DMS114 treated with DMSO at 0.1 percent for 48 hours (cell line): ENCODE results near the gene MANSC4.

ENCODE experiments used
- DNase-seq: peaks from one replicate; lab custom pipeline; 2025; ENCODE audit not compliant: unreplicated experiment; lab: John Stamatoyannopoulos, UW

Gene MANSC4

DNA sequence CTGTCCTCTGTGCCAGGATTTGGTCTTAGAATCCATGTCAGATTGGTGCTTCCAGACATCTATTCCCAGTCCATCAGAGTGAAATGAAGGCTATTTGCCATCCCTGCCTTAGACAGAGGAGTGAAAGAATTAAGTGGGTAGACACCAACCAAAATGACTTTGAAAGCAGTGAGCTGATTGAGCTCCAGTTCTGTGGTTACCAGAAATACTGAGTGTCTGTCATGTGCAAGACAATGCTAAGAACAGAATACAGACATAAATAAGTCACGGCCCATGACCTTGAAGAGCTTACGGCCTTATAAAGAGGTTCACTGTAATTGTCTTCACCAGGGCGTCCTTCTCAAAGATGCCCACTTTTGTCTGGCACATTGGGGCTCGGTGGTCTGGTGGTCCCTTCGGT is 21.6 kb upstream of the MANSC4 start:
- DNase-seq, result no peak

DNA sequence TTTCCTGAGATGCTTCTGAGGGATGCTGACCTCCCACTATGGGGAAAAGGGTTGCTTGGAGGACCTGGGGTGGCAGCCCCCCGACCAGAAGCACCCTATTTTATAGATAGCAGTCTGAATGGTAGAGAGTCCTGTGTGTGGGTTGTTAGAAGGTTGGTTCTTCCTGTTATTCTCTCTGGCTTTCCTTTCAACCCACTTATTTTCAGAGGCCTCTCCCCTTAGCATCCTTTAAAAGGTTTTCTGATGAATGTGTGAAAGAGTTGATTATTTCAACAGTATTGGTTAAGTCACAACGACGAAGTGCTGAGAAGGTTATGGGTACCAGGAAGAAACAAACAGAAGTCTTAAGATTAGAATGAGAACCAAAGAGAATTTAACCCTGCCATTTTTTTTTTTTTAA is 20.8 kb upstream of the MANSC4 start:
- DNase-seq, result no peak

DNA sequence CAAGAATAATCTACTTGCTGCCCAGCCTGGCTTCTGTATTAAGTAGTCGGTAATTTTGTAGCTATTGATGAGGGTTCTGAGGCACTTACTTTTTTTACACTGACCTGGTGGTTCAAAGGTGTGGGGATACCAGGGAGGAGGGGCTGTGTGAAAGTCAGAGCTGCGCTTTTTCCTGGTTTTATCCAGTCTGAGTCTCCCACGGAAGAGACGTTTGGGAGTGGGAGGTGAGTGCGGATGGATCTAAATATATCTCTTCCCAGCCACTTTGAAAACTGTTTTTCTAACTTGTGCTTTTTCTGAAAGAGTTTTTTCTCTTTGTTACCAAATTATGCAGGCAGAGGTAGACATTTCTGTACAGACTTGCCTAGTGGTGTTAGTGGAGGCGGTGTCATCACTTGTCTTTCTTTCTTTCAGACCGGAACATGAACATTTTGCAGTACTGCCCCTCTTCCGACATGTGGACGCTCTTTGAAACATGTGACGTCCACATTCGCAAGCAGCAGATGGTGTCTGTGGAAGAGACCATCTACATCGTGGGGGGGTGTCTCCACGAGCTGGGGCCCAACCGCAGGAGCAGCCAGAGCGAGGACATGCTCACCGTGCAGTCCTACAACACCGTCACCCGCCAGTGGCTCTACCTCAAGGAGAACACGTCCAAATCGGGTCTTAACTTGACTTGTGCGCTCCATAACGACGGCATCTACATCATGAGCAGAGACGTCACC is 17.4 kb upstream of the MANSC4 start:
- no peak for DNase-seq

DNA sequence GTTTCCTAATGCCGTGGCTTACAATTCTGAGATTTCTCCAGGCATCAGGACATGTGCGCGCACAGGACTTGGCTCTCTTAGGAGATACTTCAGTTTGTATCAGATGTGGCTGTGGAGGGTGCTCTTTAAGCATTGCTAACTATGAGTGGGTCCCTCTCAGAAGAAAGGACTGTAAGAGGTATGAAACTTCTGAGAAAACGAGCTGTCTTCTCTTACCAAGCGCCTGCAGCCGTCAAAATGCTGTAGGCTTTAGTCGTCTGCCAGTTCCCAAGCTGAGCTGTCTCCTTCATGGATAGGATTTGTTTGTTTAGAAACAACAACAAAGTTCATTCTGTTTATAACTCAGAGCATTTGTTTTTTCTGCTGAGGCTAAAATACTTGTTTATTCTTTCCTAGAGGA is 16.1 kb upstream of the MANSC4 start:
- no peak for DNase-seq

DNA sequence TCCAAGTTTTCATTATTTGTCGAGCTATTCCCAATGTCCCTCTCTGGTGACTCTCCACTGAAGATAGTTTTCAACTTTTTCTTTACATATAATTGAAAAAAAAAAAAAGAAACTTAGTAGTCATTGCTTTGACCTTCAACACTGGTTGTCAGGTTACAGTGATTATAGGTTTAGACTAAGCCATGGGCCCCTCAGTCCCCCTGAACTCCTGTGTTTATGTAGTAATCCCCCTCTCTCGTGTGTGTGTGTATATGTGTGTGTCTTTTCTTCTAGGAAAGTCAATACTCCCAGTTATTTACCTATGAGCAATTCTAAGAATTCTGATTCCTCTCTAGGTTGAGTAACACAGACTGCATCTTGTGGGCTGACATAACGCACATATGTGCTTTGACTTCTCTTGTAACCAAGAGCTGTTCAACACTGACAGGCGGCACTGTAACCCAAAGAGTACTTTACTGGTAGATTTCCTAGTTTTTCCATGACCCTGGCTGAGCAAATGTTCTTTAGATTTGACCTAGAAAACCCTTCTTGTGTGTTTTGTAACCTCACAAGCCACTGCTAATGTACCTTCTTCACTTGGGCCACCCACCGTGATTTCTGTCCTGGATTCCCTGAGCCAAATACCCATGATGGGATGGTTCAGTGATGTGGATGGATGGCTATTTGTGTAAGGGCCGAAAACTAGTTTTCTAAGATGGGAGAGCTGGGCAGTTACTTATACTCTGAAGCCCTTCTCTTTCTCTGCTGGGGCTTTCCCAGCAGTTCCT is 15.0 kb upstream of the MANSC4 start:
- no peak for DNase-seq

DNA sequence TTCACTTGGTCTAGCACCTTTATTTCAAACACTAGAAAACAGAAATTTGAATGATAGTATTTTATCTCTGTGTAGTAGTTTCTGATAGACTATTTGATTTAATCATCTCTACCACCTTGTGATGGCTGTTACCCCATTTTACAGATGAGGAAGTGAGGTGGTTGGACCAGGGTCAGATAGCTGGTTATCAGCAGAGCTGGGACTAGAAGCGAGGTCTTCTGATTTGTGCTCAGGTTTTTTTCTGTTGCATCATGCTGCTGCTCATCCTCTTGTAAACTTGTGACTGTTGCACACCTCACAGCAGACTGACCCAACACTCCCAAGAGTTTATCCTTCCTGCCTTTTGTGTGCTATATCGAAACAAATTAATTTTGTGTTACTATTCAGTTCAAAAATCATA is 10.1 kb upstream of the MANSC4 start:
- DNase-seq, result no peak

DNA sequence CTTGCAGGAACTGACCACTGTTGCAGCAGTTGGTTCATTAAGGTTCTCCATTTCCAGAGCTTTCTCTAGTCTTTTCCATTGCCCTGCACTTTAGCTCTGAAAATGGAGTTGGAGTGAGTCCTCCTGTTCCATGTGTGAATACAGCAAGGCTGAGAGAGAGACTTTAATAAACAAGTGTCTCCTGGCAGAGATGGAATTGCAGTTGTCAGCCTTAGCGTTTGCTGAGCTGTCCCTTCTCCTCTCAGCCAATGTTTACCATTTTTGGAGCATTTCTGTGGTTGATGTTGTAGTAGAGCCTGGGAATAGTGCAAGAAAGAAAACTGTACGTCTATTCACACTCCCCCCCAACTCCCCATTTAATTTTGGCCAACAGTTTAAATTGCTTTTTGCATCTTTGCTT is 7.5 kb upstream of the MANSC4 start:
- no peak for DNase-seq

DNA sequence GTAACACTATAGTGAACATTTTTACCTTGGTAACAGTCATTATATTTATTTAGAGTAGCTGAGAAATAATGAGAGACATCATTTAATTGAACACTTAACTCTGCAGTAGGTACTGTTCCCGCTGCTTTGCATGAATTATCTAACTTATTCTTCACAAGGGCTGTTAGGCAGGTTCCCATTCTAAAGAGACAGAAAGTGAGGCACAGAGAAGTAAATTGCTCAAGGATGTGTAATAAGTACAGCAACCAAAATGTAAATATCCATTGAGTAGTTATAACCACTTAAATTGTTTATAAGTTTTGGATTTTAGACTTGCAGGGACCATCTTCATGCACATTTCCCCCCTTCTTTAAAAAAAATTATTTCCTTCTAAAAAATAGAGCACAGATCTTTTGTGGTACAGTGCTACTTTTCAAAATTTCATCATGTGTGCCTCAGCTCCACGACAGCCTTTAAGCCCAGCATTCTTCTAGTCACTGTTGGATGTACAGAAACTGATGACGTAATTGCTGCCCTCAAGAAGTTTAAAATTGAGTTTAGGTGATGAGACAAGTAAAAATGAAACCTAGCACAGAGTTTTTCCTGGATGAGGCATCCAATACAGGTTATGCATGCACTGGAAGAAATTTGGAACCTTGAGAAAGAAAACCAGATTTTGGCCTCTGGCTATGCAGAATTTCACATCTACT is 6.0 kb upstream of the MANSC4 start:
- no peak for DNase-seq

DNA sequence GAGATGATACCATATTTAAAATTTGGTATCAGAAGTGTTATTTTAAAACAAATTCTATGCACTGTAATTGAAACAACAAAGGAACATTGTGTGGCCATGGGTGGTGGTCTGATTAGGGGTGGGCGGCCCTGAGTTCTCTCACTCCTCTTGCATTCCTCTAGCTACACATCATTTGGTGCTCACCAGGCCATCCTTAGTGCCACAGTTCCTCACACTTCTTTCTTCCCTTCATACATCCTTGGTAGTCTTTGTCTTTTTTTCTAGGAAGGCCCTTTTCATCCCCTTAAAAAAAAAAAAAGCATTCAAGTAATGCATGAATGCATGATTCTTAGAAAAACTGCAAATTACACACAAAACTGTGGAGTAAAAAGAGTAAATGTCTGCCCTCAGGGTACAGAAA is 2.4 kb upstream of the MANSC4 start:
- DNase-seq, result no peak

DNA sequence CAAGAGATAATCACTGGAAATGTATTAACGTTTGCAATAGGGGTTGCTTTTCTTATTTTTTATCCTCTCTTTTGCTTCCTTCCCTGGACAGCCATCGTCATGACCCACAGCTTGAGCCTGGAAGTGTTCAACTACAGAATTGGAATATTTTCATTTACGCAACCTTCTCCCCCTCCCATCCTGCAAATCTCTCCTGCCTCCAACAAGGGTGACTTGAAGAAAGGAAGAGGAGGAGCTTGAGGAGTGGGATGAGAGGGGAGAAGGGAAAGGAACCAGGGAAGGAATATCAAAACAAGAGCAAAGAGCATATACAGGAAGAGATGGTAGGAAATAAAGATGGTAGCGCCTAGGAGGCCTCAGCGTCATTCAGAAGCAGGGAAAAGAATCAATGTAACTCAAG is 1.6 kb upstream of the MANSC4 start:
- no peak for DNase-seq

DNA sequence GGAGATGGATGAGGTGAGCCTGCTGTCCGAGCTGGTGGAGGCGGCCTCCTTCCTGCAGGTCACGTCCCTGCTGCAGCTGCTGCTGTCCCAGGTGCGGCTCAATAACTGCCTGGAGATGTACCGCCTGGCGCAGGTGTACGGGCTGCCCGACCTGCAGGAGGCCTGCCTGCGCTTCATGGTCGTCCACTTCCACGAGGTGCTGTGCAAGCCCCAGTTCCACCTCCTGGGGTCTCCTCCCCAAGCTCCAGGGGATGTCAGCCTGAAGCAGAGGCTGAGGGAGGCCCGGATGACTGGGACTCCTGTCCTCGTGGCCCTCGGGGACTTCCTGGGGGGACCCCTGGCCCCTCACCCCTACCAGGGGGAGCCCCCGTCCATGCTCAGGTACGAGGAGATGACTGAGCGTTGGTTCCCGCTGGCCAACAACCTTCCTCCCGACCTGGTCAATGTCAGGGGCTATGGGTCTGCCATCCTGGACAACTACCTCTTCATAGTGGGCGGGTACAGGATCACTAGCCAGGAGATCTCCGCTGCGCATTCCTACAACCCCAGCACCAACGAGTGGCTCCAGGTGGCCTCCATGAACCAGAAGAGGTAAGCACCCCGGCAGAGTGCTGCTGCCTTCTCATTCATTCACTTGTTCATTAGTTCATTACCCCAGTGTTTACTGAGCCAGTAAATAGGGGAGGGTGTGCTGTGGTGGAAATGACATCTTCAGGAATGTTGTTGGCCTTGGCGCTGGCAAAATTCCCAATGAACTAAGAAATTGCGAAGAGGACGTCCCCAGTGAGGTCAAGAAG is 774 bp upstream of the MANSC4 start:
- DNase-seq, result no peak

DNA sequence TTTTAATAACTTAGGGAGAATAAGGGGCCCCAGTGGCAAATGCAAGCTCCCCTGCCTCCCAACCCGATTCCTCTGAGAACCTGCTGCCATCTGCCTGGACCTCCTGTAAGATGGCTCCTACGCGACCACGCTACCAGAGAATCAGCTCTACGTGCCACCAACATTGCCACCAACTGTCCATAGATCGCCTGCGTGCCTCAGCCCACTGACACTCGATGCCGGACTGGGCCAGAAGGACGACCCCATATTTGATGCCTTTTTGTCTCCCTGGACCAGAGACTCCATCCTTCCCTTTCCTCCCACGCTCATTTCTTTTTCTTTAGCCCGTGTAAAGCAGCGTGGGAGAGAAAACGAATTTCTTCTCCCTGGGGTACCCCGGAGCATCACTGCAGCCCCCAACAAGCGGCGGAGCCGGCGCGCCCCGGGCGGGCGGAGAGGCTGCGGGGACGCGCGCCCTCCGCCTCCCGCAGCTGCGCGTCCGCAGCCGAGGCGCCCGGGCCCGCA is 568 bp downstream of the MANSC4 start:
- DNase-seq, result peak; percentile 17

DNA sequence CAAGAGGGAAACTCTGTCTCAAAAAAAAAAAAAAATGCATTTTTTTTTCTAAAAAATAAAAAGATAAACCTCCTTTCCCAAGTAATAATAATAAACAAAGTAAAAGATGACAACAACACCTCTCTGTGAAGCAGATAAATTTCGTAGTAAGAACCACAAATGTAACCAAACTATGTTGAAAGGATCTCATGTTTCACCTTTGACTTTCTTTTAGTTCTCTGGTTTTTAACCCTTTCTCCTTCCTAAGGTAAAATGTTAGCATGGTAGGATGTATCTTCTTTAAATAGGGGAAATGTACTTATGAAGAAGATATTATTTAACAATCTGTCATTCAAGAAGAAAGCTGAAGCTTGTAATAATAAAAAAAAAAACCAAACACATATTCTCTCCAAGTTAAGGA is 1.8 kb downstream of the MANSC4 start:
- no peak for DNase-seq

DNA sequence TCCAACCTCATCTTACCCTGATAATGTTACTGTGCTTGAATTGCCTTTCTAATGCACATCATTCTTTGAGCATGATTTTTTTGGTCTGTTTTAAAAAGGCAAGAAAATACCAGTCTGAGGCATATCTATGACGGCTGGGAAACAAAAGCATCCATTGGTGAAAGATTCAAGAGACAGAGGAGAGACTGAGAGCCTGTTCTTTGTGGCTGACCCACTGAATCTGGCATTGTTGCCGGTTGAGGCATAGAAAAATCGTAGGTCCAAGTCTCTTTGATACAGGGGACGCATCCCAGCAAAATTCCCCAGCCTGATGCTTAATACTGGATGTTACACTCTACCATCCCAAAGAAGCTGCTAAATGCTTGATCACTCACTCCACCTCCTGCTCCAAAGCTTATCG is 2.9 kb downstream of the MANSC4 start:
- DNase-seq, result no peak

DNA sequence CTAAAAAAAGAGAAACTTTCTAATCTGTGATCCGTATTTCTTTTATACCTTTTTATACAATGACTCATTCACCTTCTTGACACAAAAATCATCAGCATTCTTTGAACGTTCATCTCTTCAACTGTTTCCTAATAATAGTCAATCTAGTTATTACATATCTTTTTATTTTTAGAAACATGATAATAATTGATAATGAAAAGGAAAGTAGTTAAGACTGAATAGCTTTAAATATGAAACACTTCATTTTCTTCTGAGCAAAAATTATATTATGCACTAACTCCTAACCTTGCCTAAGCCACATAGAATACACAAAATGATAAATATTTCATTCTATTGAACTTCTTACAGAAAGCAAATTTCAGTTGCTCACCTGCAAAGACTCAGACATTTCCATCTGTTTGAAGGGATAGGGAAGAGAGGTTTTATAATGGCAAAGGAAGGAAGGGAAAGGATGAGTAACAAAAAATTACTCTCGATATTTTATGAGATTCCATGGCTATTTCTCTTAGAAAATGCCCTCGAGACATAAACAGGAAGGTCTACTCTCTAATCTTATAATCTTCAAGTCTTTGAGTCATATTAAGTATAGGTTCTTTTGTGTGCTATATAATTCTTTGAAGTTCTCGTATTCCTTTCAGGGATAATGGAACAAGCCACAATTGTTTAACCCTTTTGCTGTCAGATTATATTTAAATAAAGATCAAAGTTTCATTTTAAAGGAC is 7.5 kb downstream of the MANSC4 start:
- DNase-seq, result no peak

DNA sequence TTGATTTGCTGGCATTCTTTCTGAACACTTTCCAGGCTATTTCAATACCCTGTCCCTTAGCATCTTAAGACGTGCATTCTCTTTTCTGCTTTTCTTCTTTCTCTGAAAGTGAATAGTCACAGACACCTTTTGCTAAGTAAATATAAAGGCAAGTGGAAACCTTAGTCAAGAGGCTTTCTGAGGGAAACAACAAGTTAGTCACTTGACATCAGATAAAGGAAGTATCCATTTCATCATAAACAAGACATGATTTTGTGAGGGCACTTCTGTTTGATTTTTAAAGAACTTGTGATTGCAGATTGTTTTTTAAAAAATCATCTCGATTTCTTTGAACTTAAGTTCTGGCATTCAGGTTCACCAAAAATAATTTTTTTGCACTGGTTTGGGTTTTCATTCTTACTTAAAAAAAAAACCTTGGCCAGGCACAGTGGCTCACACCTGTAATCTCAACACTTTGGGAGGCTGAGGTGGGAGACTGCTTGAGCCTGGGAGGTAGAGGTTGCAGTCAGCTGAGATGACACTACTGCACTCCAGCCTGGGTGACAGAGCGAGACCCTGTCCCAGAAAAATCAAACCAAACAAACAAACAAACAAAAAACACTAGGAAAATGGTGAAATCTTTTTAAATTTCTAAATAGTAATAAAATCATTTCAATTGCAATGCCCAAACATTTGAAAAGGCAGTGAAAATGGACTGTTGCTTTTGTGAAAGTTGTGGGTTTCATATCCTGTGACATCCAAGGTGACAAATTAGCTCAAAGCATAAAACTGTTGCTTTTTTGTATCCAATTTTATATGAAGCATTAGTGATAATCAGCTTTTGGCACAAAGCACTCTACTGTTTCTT is 8.3 kb downstream of the MANSC4 start:
- DNase-seq, result no peak

DNA sequence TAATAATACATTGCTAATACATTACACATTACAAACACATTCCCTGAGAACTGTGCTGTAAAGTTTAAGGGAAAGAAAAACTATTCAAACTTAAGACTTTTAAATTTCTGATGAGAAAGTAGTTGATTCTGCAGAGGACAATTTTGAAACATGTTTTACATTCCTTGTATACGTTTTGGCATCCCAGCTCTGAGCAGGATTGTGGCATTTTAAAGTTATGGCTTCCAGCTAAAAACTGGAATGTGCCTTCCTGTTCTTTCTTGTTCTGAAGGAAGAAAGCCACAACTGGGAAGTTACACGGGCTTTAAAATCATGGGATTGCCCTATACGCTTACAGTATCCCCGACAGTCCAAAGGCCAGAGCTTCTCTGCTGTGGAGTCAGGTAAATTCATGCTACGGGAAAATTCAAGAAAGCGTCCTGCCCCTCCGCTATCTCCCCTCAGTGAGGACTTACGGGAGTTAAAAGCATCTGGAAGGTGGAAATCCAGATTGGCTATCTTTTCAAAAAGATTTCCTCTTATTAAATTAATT is 10.8 kb downstream of the MANSC4 start:
- no peak for DNase-seq

DNA sequence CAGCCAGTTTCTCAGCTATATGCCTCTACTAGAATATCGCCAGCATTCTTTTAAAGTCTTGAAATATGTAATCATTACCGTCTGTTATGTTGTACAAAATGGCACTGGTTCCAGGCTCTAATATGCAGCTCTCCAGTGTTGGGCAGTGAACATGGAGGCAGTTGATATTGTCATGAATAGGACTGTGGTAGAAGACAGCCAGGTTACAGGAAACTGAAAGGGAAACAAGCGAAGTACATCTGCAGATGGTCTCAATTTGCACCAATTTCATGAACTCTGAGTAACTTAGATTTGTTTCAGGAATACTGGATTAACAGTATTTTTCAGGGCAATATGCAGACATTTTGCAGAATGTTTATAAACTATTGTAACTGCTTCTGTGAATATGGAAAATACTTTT is 13.4 kb downstream of the MANSC4 start:
- no peak for DNase-seq

DNA sequence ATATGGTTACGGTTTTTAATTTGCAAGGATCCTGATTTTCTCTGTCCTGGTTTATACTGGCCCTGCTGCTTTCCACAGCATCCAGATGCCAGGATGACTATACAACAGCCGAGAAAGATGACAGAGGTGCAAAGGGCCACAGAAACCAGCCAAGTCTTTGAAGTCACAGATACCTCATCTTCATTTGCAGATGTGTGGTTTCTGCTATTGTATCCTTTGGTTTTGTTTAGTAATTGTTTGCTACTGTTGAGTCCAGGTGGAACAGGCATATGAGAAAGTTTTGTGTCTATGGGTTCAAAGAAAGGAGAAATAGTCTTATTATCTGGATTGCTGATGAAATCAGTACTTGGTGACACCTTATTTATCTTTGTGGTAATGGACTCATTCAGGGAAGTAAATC is 17.3 kb downstream of the MANSC4 start:
- DNase-seq, result no peak
